GM12873 (cell line): ENCODE data around the gene ELOVL5.

Experiments
- CTCF ChIP-seq: IDR thresholded peaks from 2 replicates; pipeline ENCODE4 v1.5.1; 2012; ENCODE audit warnings: low read depth, mild to moderate bottlenecking, moderate library complexity, low read length, control low read depth; ENCODE audit not compliant: insufficient read depth; ENCODE audit errors: missing control alignments

Gene ELOVL5

DNA sequence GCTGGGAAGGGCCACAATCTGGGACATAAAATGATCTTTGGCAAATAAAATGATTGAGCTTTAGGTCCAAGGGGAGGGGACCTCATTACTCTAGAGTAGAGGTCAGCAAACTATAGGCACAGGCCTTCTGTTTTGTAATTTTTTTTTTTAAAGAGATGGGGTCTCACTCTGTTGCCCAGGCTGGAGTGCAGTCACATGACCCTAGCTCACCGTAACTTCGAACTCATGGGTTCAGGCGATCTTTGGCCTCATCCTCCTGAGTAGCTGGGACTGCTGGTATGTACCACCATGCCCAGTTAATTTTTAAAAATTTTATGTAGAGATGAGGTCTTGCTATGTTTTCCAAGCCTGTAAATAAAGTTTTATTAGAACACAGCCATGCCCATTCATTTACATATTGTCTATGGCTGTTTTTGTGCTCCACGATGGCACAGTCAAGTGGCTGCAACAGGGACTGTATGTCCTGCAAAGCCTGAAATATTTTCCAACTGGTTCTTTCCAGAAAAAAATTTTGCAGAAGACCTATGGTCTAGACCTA is 82.1 kb downstream of the ELOVL5 start:
- TF ChIP-seq CTCF, result no peak

GRCh38 chr6:53264915-53265607 is 83.7 kb downstream of the ELOVL5 start:
- TF ChIP-seq CTCF, result no peak

DNA sequence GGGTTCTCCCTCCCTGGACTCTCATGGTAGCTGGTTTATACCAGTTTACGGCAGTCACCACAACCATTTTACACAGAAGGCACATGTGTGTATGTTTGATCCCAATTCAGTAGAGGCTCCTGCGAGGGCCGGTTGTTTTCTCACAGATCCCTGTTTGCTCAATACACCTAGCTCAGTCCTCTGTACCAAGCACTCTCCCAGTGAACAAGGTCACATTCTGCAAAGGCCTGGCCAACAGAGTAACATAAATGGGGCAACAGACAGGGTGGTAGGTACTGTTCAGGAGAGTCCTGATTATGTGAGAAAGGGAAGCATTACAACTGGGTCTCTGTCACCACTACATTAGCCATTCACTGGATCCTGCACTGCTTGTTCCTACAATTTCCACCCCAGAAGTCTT is 84.4 kb downstream of the ELOVL5 start:
- TF ChIP-seq CTCF, result no peak

GRCh38 chr6:53263917-53264316 is 84.8 kb downstream of the ELOVL5 start:
- no peak for TF ChIP-seq CTCF

DNA sequence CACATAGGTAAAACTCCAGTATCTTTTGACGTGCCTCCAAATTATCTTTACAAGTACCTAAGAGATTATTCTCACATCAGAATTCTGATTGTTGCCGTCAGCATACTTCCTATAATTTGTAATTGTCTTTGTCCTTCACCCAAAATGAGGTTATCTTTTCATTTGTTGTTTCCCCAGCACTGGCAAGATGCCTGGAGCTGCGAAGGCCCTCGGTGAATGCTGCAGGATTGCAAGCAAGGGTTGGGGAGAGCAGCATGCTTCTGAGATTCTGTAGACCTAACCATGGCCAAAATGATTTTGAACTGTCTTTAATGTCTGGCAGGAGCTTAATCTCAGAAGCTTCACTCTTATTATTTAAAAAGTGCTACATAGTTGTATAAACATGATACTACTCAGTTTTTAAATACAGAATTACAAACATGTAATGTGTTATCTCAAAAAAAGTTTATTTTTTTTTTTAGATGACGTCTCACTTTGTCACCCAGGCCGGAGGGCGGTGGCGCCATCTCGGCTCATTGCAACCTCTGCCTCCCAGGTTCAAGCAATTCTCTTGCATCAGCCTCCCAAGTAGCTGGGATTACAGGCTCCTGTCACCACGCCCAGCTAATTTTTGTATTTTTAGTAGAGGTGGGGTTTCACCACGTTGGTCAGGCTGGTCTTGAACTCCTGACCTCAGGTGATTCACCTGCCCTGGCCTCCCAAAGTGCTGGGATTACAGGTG is 88.7 kb downstream of the ELOVL5 start:
- no peak for TF ChIP-seq CTCF

GRCh38 chr6:53258774-53259155 is 90.0 kb downstream of the ELOVL5 start:
- no peak for TF ChIP-seq CTCF

DNA sequence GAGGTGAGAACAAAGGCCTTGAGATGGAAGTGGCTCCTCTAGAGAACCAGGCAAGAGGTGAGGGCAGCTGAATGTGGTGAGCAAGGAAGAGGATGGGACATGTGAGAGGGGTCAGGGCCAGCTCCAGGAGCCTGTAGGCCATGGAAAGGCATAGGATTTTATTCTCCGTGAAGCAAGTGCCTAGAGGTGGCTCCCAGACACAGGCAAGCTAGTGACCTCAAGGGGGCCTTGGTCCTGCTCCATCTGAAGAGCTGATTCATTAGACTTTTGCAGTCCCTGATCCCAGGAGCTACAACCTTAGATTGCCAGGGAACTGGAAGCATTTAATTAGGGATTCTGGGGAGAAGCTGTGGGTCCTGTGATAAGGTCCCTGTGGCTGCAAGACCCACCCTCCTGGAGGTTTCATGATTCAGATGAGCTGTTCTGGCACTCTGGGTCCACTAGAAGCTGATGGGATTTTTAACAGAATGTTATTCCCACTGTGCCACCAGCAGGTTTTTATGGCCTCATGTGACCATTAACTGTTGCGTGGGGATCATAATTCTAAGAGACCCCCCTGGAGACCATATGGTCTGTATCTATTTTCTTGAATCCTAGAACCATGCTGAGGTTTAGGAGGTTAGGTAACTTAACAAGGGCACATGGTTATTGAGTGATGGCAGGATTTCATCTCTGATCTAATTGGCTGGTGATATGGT is 90.5 kb downstream of the ELOVL5 start:
- TF ChIP-seq CTCF, result no peak
